ENCODE results near the gene PRSS56.
"Not testable (repeated sequence)": the region's sequence is repeated elsewhere in the genome, so short reads cannot be mapped to it uniquely, and the experiment has no call there.

The PRSS56 gene

DNA sequence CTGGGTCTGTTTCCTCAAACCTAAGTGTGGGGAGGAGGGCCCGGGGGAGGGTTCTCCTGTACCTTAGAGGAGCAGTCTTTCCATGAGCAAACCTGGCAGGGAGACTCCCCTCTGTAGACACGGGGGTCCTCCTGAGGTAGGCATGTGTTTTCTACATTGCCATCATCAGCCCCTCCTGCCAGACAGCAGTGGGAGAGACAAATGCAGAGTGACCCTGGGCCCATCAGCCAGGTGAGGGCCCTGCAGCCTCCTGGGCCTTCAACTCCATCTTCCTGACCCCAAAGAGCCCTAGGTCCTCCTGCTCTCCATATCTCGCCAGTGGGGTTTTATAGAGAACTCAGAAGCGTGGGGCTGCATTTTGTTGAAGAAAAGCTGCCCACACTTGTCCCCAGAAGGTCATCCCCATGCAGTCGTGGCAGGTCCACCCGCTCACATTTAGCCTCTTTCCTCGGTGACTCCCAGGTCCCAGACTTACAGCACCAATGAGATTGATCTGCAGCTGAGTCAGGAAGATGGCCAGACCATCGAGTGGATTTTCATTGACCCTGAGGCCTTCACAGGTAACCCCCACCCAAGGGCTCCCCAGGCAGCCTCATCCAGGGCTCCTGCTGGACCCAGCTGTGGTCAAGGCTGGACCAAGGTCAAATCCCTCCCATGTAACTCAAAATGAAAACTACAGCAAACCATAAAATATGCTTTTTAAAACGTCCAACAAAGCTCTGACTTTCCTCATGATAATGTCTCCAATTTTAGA, 21.9 kb downstream of the PRSS56 start:
- no peak for DNase-seq

DNA sequence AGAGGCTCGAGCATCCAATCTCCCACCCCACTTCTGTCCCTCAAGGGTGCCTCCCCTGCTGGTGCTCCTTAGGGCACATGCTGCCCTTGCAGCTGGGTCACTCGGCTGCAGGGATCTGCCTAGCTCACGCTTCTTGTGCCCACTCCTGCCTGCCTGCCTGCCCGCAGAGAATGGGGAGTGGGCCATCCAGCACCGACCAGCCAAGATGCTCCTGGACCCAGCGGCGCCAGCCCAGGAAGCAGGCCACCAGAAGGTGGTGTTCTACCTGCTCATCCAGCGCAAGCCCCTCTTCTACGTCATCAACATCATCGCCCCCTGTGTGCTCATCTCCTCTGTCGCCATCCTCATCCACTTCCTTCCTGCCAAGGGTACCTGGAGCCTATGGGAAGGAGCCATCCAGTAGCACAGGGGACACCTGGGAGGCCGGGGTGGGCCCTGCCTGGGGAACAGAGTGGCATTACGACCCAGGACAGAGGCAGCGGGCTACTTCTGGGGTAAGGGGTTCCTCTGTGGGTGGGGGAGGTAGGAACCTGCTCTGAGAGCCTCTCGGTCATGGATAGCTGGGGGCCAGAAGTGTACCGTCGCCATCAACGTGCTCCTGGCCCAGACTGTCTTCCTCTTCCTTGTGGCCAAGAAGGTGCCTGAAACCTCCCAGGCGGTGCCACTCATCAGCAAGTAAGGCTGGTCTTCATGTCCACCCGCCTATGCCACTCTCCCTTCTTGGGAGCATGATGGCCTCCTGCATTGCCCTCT, 22.7 kb downstream of the PRSS56 start:
- DNase-seq: no peak

DNA sequence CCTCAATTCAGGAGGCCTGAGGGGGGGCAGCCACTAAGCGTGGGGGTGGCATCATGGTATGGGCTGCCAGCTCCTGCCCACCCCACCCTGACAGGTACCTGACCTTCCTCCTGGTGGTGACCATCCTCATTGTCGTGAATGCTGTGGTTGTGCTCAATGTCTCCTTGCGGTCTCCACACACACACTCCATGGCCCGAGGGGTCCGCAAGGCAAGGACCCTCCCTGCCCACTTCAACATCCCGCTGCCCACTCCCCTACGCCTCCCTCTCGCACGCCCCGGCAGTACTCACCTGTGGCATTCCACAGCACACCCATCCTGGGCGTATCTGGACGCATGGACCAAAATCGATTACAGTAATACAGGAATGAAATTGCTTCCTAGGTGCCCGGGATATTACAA, 23.3 kb downstream of the PRSS56 start:
- no peak for DNase-seq

DNA sequence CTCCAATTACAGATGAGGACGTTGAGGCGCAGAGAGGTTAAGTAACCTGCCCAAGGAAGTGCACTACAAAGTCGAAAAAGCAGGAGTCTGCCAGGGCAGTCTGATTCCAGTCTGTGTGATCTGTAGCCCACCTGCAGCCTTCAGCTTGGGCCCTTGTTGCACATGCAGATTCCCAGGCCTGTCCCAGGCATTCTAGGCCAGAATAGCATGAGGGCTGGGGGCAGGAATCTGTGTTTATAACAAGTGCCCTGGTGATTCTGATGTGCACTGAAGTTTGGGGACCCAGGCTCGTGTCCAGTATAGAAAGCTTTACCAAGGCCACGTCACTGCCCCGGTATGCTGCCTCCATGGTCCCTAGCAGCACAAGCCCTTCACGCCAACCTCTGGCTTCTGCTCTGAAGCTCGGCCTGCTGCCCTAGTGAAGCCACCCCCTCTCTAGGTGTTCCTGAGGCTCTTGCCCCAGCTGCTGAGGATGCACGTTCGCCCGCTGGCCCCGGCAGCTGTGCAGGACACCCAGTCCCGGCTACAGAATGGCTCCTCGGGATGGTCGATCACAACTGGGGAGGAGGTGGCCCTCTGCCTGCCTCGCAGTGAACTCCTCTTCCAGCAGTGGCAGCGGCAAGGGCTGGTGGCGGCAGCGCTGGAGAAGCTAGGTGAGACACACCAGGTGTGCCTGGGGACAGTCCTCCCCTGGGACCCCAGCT, 23.9 kb downstream of the PRSS56 start:
- DNase-seq: no peak

DNA sequence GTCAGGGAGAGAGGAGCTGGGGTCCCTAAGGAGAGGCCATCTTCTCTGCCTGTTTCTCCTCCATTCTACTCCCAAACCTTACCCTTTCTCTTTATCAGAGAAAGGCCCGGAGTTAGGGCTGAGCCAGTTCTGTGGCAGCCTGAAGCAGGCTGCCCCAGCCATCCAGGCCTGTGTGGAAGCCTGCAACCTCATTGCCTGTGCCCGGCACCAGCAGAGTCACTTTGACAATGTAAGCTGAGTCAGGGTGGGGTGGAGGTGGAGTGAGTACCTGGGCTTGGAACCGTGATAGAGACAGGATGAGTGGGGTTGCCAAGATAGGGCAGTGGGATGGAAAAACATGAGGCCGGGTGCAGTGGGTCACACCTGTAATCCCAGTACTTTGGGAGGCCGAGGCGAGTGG, 24.5 kb downstream of the PRSS56 start:
- DNase-seq: no peak

DNA sequence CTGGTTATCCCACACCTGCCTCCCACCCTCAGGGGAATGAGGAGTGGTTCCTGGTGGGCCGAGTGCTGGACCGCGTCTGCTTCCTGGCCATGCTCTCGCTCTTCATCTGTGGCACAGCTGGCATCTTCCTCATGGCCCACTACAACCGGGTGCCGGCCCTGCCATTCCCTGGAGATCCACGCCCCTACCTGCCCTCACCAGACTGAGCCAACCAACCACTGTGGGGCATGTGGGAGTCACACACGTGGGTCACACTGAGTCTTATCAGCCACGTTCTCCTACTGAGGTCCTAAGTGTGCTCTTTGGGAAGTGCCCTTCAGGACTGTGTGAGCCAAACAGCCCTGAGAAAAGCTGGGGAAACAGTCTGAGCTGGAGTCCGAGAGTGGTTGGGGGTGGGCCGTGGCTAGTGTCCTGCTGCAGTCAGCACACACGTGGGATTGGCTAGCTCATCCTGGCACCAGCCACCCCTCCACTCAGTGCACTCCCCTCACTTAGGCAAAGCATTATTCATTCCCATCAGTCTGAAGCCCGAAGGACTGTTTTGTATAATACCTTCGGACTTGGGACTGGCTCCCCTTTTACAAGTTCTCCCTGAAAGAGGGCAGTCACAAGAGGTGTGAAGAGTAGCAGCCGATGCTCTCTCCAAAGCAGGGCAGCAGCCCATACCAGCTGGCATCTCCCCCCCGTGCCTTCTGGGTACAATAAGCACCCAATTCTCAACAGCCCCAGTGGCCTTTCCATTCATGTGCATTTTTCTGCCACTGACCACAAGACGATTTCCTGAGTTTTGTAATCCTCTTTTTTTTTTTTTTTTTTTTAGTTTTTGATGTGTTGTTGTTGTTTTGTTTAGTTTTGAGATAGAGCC, 25.6 kb downstream of the PRSS56 start:
- no peak for DNase-seq

DNA sequence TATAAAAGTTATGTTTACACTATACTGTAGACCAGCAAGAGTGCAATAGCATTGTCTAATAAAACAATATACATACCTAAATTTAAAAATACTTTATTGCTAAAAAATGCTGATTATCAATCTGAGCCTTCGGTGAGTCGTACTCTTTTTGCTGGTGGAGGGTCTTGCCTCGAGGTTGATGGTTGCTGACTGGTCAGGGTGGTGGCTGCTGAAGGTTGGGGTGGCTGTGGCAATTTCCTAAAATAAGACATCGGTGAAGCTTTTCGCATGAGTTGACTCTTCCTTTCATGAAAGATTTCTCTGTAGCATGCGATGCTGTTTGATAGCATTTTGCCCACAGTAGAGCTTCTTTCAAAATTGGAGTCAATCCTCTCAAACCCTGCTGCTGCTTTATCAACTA, 27.8 kb downstream of the PRSS56 start:
- DNase-seq: no peak

DNA sequence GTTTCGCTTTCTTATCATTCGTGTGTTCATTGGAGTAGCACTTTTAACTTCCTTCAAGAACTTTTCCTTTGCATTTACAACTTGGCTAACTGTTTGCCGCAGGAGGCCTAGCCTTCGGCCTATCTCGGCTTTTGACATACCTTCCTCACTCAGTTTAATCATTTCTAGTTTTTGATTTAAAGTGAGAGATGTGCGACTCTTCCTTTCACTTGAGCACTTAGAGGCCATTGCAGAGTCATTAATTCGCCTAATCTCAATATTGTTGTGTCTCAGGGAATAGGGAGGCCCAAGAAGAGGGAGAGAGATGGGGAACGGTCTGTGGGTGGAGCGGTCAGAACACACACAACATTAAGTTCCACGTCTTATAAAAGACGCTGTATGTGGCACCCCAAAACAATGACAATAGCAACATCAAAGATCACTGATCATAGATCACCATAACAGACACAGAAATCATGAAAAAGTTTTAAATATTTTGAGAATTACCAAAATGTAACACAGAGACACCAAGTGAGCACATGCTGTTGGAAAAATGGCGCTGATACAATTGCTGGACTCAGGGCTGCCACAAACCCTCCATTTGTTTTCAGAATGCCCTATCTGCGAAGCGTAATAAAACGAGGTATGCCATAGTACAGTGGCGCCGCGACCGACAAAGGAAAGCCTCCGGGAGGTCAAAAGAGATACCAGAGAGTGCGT, 29.6 kb downstream of the PRSS56 start:
- DNase-seq: no peak

DNA sequence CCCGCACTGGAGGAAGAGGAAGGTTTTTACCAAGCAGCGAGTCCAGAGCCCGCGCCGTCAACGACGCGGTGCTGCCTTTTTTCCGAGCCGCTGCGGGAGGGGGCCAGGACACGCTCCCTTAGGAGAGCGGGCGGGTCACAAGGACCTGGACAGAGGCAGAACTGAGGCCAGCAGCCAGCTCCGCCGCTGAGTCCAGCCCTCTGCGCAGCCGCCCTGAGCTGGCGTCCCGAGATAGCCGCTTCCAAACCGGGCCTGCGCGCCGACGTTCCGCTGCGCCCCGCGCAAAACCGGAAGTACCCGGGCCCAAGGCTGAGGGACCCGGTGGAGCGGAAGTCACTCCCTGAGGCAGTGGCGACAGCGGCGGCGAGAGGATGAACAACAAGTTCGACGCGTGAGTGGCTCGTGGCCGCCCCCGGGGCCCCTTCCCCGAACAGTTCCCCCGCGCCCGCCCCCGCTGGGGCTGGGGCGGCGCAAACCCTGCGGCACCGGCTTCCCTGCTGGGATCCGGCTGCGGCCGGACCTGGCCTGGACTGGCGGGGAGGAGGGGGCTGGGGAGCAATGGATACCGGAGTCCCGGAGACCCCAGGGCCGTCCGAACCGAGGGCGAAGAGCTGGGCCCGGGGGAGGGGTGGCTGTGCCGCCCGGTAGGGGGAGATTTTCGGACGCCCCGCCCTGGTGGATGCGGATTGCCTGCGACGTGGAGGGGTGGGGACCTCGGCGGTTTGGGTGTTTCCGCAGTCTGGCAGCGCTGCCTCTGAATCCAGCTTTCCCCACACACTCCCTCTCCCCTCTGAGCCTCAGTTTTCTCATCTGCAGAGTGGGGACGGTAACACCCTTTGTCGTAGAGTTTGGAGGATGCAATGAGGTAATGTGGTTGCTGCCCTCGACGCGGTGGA, 30.4 kb downstream of the PRSS56 start, which contains the start of the genes EIF4E2 and TIGD1:
Gene EIF4E2 (plus strand): TSS at position 336 of the 896 bp plus-strand sequence. CDS start 36 bp downstream, at position 372.
Gene TIGD1 (minus strand): TSS at position 204 of the 896 bp plus-strand sequence. CDS start 675 bp downstream, outside the sequence.
- DNase-seq: peak; percentile 94

DNA sequence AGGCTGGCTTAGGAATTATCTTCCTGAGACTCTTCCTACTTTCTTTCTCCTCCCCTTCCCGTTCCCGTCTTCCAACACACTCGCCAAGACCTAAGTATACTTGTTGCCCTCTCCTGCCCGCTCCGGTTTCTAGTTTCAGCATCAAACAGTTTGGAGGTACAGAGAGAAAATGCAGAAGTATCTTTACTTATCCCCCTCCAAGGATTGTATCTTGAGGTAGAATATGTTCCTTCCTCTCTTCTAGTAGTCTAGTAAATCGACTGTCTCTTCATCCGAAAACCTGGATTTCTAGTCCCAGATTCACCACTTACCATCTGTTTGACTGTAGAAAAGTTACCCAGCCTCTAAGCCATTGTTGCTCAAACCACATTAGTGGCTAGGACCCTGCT, 31.1 kb downstream of the PRSS56 start:
- DNase-seq: no peak

DNA sequence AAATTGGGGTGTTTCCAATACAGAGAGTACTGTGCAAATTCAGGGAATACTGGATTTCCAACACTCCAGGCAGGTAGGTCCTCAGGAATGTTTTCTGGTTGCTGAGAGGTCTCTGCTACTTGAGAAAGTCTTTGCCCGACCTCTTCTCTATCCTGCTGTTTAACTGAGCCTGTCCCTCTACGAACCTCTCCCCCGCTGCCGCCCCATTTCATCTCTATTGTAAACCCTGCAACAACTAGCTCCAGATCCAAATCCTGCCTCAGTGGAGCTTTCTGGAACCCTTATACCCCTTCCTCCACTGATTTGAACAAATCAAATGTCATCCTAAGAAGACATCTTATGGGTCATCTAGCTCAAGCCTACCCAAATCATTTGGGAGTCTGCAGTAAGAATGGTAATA, 31.6 kb downstream of the PRSS56 start:
- DNase-seq: no peak

DNA sequence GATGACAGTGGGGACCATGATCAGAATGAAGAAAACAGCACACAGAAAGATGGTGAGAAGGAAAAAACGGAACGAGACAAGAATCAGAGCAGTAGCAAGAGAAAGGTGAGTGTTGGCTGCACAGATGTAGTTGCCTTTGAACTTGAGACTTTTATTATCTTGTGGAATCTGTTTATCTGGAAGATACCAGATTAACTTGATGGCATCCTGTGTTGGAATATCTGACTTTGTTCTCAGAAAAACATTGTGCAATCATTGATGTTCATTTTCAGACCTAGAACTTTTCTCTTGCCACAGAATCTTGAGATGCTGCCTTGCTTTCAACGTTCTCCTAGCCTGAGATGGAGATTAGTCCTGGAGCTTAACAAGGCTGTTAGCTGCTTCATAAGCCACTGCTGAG, 36.2 kb downstream of the PRSS56 start:
- no peak for DNase-seq

DNA sequence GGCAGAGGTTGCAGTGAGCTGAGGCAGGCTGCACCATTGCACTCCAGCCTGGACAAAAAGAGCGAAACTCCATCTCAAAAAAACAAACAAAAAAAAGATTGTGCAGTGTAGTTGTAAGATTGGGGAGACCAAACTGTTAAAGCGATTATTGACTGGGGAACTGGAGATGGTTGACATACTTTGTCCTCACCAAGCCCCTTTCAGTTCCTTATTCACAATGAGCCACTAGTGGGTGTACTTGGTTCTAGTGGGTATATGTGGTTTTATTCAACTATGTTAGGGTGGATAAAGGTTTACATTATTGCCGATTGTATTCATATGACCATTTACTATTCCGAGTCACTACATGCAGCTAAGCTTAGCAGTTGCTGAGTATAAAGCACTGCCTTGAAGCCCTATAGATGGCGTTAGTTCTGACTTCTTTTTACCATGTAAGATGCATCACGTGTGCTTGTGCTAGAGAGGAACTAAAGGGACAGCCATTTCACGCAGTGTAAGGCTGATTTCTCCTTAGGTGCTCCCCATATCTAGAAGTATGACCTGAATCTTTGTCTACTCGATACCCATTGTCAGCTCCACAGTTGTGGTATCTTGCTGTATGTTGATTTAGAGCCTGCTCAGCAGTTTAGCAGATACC, 42.4 kb downstream of the PRSS56 start:
- no peak for DNase-seq

DNA sequence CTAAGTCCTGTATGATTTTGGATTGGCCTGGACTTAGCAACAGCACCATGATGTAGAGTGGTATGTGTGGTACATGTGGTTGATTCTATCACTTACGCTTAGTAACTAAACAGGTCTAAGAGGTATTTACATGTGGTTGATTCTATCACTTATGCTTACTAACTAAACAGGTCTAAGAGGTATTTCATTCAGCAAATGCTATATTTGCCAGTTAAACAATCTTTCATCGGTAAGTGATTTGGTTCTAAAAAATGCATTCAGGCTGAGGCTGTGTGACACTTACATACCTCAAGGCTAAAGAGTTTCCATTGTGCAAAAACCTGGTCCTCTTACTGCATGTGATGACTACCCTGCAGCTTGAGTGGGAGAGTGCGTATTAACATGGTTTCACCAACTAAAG, 43.4 kb downstream of the PRSS56 start:
- DNase-seq: no peak

DNA sequence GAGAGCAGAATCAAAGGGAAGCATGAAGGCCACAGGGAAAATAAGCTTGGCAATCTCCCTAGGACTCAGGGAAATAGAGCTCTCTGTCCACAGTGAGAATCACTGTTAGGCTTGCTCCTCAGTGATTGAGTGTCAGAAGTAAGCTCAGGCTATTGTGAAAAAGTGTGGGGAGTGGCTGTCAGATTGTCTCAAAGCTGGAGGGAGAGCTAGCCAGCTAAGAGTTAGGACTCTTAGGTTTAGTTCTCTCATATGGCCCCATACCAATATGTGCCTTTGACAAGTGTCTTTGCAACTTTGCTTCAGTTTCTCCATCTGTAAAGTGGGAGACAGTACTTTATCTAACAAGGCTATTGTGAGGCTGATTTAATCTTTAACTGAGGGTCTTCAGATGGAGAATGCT, 47.5 kb downstream of the PRSS56 start:
- no peak for DNase-seq

DNA sequence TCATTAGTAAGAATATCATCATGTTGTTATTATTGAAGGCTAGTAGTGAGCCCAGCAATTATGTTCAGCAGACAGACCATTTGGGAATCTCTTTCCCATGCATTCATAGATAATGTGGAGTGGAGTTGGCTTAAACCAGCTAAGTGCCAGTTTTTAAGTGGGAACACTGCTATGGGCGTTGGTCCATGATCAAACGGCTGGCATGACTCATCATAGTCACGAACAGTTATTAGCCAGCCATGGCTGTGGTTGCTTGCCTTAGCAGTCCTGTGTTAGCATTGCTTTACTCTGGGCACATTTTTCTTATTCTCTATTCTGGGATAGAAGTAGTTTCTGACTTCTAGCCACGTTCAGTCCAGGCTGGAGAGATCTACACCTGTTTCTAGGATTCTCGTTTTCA, 48.0 kb downstream of the PRSS56 start:
- peak; percentile 75 for DNase-seq

DNA sequence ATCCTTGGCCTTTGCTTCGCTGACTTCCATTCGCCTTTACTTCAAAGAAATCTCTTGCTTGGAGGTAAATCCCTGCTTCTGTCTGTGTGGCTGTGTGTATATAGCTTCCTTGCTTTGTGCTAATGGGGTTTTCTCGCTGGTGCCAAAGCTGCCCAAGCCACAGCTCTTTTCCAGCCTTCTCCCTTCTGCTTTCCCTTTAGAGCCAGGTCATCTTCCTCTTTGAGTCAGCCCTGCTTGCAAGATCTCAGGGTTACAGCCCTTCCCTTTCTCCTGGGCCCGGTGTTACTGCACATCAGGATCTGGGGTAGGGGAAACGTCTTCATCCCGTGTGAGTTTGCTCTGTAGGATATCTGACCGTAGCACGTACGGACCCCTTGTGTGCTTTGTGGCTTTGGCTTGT, 49.4 kb downstream of the PRSS56 start:
- no peak for DNase-seq

DNA sequence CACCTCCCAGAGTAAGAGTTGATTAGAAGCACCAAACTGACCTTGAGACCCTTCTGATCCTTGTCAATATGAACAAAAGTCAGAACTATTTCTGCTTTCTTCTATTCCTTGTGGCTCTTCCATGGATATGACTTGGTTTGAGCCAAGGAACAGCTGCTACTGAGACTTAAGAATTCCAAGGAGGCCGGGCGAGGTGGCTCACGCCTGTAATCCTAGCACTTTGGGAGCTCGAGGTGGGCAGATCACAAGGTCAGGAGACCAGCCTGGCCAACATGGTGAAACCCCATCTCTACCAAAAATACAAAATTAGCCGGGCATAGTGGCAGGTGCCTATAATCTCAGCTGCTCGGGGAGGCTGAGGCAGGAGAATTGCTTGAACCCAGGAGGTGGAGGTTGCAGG, 50.3 kb downstream of the PRSS56 start:
- not testable (repeated sequence) for DNase-seq

DNA sequence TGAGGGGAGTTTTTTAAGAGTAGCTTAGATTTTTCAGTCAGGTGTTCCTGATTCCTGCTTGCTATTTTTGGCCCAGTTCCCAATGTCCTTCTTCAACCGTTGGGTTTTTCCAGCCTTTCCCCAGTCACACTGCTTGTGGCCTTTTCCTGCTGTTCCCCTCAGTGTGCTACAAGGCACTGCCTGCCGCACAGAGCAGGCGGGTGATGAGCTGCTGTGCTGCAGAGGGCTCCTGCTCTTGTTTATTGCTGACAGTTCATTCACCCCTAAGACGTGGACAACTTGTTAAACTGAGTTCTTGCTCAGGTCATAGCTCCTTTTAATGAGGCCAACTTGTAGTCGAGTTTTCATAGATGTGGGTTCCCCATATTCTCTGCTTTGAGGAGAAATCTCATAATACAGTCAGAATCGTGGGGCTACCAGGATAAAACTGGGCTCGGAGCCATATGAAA, 50.9 kb downstream of the PRSS56 start:
- no peak for DNase-seq

DNA sequence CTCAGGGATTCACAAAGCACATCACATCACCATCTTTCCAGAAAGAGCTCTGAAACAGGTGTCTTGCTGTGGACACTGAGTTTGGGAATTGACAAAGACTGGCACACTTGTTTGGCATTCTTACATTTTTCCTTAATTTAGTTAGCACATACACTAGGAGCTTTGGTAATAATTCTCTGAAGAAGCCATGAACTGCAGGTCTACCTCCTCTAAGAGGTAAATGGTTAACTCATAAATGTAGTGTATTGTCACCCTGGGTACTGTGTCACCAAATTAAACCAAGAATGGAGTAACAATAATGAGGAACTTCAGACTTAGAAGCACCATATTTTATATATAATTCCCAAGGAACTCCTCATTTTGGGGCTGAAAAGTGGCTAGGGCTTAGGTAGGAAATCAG, 52.9 kb downstream of the PRSS56 start:
- DNase-seq: no peak
